HG02970 (cell line): Measurements from ENCODE around the gene FARSB.

Experiments used
- ATAC-seq: cut with Tn5 transposase; IDR thresholded peaks from one replicate; pipeline ENCODE4 v1.9.1; 2021; ENCODE audit warnings: mild to moderate bottlenecking, moderate library complexity, moderate number of reproducible peaks; ENCODE audit not compliant: unreplicated experiment, low FRiP score

FARSB gene

DNA sequence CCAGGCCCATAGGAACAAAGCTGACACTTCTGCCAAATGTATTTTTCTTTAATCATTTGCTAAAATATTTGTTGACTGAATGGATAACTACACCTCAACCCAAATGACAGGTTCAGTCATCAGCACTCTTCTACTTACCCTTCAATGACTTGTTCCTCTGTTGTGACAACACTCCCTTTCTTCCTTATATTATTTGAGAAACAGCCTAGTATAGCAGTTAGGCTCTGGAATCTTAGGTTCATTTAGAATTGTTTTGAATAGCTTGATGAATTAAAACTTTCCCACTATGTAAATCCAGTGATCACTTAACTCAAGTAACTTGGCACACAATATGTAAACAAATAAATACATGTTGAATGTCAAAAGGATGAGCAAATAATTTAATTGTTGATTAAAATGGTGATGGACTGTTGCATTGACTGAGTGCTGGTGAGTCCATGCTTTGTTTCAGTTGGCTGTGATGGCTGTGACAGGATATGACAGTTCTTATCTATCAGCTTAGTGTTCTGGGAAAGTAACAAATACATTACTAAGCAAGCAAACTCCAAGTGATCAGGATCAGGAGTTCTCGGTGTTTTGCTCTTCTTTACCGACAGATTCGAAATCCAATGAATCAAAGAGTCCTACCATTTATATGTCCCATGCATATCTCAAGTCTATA, 12.7 kb upstream of the FARSB start:
- ATAC-seq: no peak

DNA sequence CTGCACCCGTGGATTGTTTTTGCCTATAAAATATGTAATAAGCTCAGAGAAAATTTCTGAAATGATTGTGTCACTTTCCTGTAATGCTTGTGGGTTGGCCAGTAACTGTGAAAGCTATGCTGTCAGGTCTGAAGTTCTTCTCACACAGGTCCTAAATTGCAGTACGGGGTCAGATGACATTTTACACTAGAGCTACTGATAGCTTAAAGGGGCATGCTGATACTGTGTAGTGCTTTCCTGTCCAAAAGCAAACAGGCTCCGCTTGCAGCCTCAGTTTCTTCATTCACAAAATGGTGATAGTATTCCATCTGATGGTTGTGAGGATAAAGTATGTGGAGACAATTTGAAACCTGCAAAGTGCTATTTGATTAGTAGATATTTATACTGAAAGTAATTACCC, 7.6 kb upstream of the FARSB start:
- ATAC-seq: no peak

- ATAC-seq: peak; percentile 22
Observed at GRCh38 chr2:222656526-222657446, 894 bp upstream of the FARSB start.

GRCh38 chr2:222653280-222653679, 2.6 kb downstream of the FARSB start:
- ATAC-seq: no peak

DNA sequence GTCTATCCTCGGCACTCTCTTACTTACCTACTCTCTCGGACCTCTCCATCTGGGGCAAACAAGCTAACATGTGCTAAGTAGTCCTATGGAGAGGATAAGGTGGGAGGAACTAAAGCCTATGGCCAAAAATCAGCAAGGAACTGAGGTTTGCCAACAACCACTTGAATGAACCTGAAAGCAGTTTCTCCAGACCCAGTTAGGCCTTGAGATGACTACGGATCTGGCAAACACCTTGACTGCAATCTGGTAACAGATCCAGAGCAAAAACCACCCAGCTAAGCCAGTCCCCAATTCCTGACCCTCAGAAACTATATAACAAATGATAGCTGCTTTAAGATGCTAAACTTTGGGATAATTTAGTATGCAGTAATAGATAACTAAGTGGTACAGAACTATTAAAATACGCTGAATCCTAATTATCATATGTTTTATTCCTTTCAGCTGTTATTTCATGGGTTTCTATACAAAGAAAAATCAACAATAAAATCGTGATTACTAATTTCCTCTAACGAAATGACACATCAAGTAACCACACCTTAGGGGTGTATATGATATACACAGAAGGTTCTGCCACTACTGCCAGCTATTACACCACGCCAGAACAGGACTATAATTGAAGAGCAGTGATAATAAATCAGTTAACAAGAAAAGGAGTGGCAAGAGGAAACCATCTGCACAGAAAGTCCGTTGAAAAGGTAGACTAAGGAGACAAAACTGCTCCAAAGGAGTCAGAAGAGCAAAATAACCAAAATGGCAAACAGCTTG, 3.2 kb downstream of the FARSB start:
- ATAC-seq: no peak

DNA sequence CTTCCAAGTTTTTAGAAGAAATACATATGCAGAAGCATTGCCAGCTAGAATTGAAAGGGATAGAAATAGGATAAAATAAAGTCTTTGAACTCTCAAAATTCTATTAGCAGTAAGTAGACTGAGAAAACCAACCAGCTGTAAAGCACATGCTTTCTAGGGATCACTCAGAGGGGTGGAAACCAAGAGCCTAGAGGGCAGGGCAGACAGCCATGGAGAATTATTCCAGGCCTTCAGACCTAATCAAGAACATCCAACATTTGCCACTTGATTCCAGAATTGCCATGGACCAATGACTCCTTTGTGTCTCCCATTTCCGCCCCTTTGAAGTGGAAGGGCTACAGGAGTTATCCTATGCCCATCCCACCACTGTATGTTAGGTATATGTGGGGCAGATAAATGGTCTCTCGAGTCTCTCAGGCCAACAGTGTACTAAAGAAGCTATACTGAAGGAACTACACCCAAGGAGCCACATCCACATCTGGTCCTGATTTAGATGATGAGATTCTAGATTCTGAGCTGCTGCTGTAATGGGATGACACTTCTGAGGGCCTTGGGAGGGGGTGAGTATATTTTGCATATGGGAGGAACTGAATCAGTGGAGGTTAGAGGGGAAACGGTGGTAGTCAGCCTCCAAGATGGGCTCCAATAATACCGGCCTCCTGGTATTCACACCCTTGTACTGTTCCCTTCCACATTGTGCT, 4.0 kb downstream of the FARSB start:
- ATAC-seq: no peak

DNA sequence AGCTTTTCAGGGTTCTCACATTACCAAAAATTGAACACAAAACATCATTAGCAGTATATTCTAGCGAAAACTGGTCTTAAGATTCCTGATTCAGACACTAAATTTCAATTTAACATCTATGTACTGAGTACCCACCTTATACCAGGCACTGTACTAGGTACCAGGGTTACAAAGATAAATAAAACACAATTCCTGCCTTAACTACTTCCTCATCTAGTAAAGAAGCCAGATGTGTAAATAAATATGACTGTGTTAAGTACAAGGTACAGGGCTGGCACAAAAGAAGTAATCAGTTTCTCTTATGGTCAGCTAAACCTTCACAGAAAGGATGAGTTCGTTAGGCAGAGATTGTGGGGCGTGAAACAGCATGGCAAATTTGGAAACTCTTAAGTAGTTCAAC, 6.1 kb downstream of the FARSB start:
- no peak for ATAC-seq

DNA sequence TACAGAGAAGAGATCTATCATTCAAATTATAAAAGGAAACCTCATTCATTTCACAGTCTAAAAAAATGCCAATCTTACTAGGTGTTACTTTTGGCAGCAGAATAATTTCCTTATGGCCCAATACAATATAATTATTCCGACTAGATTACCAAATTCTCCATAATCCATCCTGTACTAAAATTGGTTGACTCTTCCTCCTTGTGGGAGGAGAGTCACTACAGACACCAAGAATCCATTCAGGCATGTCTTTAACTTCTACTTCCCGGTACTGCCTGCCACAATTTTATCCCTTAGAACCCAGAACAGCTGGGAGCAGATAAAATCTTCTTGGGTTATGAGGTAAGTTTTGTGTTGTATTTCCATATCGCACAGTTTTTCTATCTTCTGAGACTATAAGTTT, 9.9 kb downstream of the FARSB start:
- no peak for ATAC-seq

DNA sequence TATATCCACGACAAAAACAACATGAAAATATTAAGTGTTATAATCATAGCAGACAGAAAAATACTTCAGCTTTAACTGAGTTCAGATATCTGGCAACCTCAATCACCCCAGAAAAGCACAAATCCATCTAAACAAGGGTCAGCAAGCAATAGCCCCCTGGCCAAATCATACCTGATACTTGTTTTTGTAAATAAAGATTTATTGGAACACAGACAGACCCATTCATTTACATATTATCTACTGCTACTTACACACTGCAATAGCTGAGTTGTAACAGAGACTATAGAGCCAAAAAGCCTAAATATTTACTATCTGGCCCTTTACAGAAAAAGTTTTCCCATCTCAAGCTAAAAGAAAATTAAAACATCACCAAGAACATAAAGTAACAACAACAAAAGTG, 12.8 kb downstream of the FARSB start:
- ATAC-seq: no peak

DNA sequence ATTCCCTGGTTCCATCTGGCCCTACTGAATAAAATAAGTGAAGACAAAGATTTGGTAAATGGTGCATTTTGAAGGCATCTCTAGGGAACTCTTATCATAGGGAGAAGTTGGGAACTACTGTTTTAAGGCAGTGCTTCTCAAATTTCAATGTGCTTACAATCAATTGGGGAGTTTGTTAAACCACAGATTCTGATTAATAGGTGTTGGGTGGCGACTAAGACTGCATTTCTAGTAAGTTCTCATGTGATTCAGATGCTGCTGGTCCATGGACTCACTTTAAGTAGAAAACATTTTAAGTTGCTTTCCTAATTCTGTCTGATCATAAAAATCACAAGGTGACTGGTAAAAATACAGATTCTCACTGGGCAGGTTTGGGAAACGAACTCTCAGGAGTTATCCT, 14.6 kb downstream of the FARSB start:
- ATAC-seq: no peak

- no peak for ATAC-seq
Observed at GRCh38 chr2:222637067-222637466, 18.8 kb downstream of the FARSB start.

DNA sequence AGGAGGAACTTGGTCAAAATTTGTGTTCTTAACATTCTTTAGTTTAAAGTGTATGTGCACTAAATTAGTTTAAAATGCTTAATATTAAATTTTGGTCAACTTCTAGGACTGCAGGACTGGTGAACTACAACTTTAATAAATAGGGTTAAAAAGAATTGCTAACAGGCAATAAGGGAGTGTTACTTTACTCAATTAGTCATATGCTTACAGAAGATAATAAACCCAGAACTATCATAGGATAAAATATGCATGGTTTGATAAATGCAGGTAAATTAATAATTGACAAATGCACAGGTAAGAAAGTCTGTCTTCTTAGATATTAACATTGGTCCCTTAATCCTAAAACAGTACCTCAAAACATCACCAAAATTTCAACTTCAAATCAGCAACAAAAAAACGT, 20.6 kb downstream of the FARSB start:
- ATAC-seq: no peak

DNA sequence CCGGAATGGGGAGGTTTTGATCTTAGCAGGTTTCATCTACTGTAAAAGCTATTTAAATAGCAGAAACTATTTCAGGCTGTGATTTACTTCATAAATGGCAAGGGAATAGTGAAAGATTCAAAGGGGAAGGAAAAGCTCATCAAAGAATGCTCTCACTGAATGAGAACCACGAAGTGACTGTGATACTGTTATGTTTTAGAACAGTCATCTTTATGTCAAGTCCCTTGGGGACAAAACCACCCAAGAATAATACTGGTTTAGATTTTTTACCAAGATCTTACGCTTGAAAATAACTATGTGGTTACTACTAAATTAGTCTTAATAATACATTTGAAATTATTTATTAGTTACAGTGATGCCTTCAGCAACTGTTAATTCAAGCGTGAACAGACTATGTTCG, 28.1 kb downstream of the FARSB start:
- ATAC-seq: no peak

DNA sequence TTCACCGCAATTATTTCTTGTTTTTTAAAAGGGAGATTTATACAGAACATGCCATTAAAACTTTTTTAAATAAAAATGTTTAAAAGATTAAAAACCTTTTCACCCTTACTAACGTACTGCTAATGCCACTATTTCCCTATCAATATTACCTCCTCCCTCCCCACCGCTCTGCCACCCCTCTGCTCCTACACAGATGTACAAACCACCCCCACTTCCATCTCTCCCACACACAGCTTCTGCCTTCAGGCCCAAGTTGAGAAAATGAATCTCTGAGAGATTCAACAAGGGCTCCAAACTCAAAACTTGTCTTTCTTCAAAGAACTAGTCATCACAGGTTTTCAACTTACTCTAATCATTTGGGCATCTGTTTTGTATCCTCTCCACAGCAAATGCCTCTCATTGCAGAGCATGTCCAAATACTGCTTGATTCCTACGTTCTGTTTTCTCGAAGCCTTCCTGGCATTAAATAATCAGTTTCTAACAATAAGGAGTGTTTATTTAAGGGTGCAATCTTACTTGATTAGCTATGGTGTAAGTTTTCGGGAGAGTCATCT, 32.1 kb downstream of the FARSB start:
- no peak for ATAC-seq

- ATAC-seq: no peak
Observed at GRCh38 chr2:222622910-222623309, 33.0 kb downstream of the FARSB start.

DNA sequence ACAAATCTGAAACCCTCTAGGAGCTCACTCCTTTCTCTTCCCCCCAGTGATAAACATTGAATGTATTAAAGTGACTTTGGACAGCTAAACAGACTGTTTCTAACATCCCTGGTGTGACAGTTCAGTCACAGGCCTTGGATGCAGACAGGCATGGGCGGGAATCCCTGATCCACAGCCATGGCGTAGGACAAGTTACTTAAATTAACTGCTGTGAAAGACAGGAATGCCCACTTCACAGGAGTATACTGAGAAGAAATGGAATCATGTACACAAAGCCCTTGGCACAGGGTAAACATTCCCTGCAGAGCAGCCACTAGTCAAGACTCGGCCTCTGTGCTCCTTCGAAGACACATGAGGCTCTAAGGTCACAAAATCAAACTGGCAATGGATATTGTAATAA, 34.0 kb downstream of the FARSB start:
- no peak for ATAC-seq

- ATAC-seq: no peak
Observed at GRCh38 chr2:222615320-222615719, 40.6 kb downstream of the FARSB start.

- peak; percentile 66 for ATAC-seq
Observed at GRCh38 chr2:222613715-222614331, 42.1 kb downstream of the FARSB start.

DNA sequence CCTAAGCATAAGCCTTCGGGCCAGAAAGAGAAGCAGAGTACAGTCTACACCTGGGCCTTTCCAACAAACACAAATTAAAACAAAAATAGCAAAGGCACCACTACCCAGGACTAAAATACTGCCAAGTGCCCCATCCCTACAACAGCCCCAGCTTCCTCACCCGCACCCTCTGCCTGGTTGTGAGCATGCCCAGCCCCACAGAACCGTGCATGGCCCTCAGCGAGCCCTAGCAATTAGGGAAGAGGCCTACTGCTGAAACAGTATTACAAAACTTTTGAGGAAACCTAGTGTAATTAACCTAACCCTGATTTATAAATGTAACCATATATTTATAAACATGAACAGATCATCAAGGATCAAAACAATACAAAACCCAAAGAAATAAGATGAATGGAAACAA, 44.2 kb downstream of the FARSB start:
- no peak for ATAC-seq

DNA sequence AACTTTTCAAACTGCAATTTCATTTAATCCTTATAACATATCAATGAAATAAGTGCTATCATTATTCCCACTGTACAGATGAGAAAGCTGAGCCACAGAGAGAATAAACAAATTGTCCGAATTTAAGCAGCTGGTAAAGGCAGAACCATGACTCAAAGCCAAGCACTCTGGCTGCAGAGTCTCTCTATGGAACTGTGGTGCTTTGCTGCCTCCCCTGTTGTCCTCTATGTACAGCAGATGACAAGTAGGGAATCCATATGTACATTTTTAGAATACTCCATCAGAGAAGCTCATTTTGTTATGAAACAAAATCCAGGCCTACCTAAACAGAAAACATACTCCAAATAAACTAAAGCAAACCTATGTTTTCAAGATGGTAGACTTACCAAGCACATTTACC, 45.1 kb downstream of the FARSB start:
- ATAC-seq: no peak
